Liver (tissue), 9 donors: ENCODE results near the gene PCDH7. TPM values are rescaled to one million over a fixed set of nuclear protein-coding genes. Genes with fewer than 3 reads are reported as not detected.

ENCODE experiments used
- DNase-seq: peaks from one replicate; pipeline ENCODE4 v3.0.0-alpha.2; 2017; ENCODE audit warnings: low spot score
- H3K27ac ChIP-seq, 2 donors: one replicate each; pipeline ENCODE4 v1.7.0; 2013; ENCODE audit warnings: inconsistent platforms in 2 of 2, low read length in 2 of 2, control low read depth in 1 of 2, low read depth in 1 of 2, mild to moderate bottlenecking in 1 of 2
- H3K27me3 ChIP-seq, 4 donors: one replicate each; pipeline versions ENCODE4 v1.6.1 to v1.7.0; 2013; ENCODE audit warnings: low read length in 3 of 4, inconsistent platforms in 1 of 4, mild to moderate bottlenecking in 1 of 4, moderate library complexity in 1 of 4; ENCODE audit not compliant: control insufficient read depth in 4 of 4, insufficient read depth in 4 of 4
- H3K36me3 ChIP-seq, 4 donors: one replicate each; pipeline versions ENCODE4 v1.6.1 to v1.7.0; 2013; ENCODE audit warnings: low read length in 3 of 4, mild to moderate bottlenecking in 3 of 4, low read depth in 1 of 4, moderate library complexity in 1 of 4; ENCODE audit not compliant: control insufficient read depth in 4 of 4, insufficient read depth in 3 of 4
- H3K4me1 ChIP-seq, 4 donors: one replicate each; pipeline versions ENCODE4 v1.6.1 to v1.7.0; 2013; ENCODE audit warnings: low read length in 3 of 4, mild to moderate bottlenecking in 3 of 4, moderate library complexity in 1 of 4; ENCODE audit not compliant: control insufficient read depth in 4 of 4, insufficient read depth in 4 of 4
- H3K4me3 ChIP-seq, 3 donors: one replicate each; pipeline versions ENCODE4 v1.6.1 to v1.7.0; 2013; ENCODE audit warnings: low read length in 3 of 3, control low read depth in 1 of 3, low read depth in 1 of 3, mild to moderate bottlenecking in 1 of 3
- H3K9ac ChIP-seq, 2 donors: one replicate each; pipeline ENCODE4 v1.7.0; 2013; ENCODE audit warnings: low read length in 2 of 2, mild to moderate bottlenecking in 2 of 2, moderate library complexity in 2 of 2, control low read depth in 1 of 2, low read depth in 1 of 2
- H3K9me3 ChIP-seq, 4 donors: one replicate each; pipeline versions ENCODE4 v1.6.1 to v1.7.0; 2013; ENCODE audit warnings: low read length in 3 of 4; ENCODE audit not compliant: control insufficient read depth in 4 of 4
- ATF3 ChIP-seq: IDR thresholded peaks from 2 replicates; pipeline ENCODE4 v1.6.1; 2016; ENCODE audit warnings: antibody characterized with exemption
- CTCF ChIP-seq: fragments of 150-350 bp; IDR thresholded peaks from 2 replicates; pipeline ENCODE4 v1.5.1; 2017; ENCODE audit warnings: improper control_type of control experiment, low read depth, low read length; ENCODE audit not compliant: missing input control
- EGR1 ChIP-seq, 2 donors: IDR thresholded peaks; 2 replicates each; pipeline ENCODE4 v1.6.1; 2016 to 2018; ENCODE audit warnings: antibody characterized with exemption in 2 of 2, low read depth in 2 of 2
- FOXA1 ChIP-seq: IDR thresholded peaks from 2 replicates; pipeline ENCODE4 v1.6.1; 2016; ENCODE audit warnings: antibody characterized with exemption
- FOXA2 ChIP-seq: IDR thresholded peaks from 2 replicates; pipeline ENCODE4 v1.6.1; 2016; ENCODE audit warnings: antibody characterized with exemption
- GABPA ChIP-seq, 2 donors: IDR thresholded peaks in 1 of 2; conservative IDR thresholded peaks in 1 of 2; 2 replicates each; pipeline ENCODE4 v1.6.1; 2016; ENCODE audit warnings: antibody characterized with exemption in 2 of 2, mild to moderate bottlenecking in 1 of 2, moderate library complexity in 1 of 2
- JUND ChIP-seq, 2 donors: IDR thresholded peaks; 2 replicates each; pipeline ENCODE4 v1.6.1; 2016; ENCODE audit warnings: antibody characterized with exemption in 2 of 2
- RAD21 ChIP-seq, 2 donors: IDR thresholded peaks; 2 replicates each; pipeline ENCODE4 v1.6.1; 2016; ENCODE audit warnings: antibody characterized with exemption in 2 of 2, mild to moderate bottlenecking in 2 of 2
- REST ChIP-seq: IDR thresholded peaks from 2 replicates; pipeline ENCODE4 v1.6.1; 2016; ENCODE audit warnings: antibody characterized with exemption, mild to moderate bottlenecking
- RXRA ChIP-seq, 2 donors: IDR thresholded peaks; 2 replicates each; pipeline ENCODE4 v1.6.1; 2017 to 2018; ENCODE audit warnings: antibody characterized with exemption in 2 of 2, mild to moderate bottlenecking in 1 of 2
- SP1 ChIP-seq: IDR thresholded peaks from 2 replicates; pipeline ENCODE4 v1.6.1; 2018; ENCODE audit warnings: antibody characterized with exemption, mild to moderate bottlenecking
- TAF1 ChIP-seq: conservative IDR thresholded peaks from 2 replicates; pipeline ENCODE4 v1.6.1; 2016; ENCODE audit warnings: antibody characterized with exemption, mild to moderate bottlenecking
- YY1 ChIP-seq: IDR thresholded peaks from 2 replicates; pipeline ENCODE4 v1.6.1; 2016; ENCODE audit warnings: antibody characterized with exemption, mild to moderate bottlenecking
- ZBTB33 ChIP-seq: IDR thresholded peaks from 2 replicates; pipeline ENCODE4 v1.6.1; 2016; ENCODE audit warnings: antibody characterized with exemption
- WGBS: extraction: QIAGEN DNeasy Blood & Tissue Kit; methylation state at CpG from one replicate; pipeline ENCODE4 v1.1.7; 2013; 5-methylcytosine and 5-hydroxymethylcytosine counted together
- polyA plus RNA-seq, 2 donors: library from polyadenylated mRNA; stranded (reverse) in 1 of 2; unstranded in 1 of 2; fragments of 200-250 nt in 1 of 2; fragments of >200 nt in 1 of 2; fragmentation: Nextera tagmentation in 1 of 2; extraction: Ambion mirVana in 1 of 2; gene quantifications; one replicate each; pipeline versions ENCODE4 v1.2.1 to v1.2.3, GENCODE V29; 2013 to 2015
- total RNA-seq, 2 donors: library from RNA; depleted of rRNA; stranded (reverse); fragments of >200 nt; gene quantifications; one replicate each; pipeline ENCODE4 v1.2.3, GENCODE V29; 2014
- donor health status: healthy.
- donor health status: healthy.
- donor health status: healthy.
- donor health status: healthy.
- donor health status: healthy.

The PCDH7 gene
- total and polyA plus RNA-seq, 4 donors: 0.32 to 3.0 (median 0.98) TPM

- TF ChIP-seq JUND (IDR thresholded peaks at IDR 0.05) (no peak), ZBTB33 (no peak), EGR1 (IDR thresholded peaks at IDR 0.05; ENCODE audit: low read depth in 2 of 2) (no peak), RAD21 (IDR thresholded peaks at IDR 0.05) (no peak), REST (no peak), YY1 (no peak), ATF3 (no peak), GABPA (IDR thresholded peaks at IDR 0.05 in 1 of 2, conservative IDR thresholded peaks at IDR 0.05 in 1 of 2) (no peak), TAF1 (no peak), SP1 (no peak)
- no peak overlapping the region for H3K4me3 ChIP-seq
- H3K36me3 ChIP-seq: no peaks in the 10 kb centered on the region
- H3K9ac ChIP-seq: no peak overlapping the region
- 89% methylated on average over 3 of the region's 3 CpGs for WGBS
- no peaks in the 10 kb centered on the region for H3K9me3 ChIP-seq
- H3K27ac ChIP-seq: no peak overlapping the region
- DNase-seq: no peak
- no peaks in the 10 kb centered on the region for H3K27me3 ChIP-seq
- no peaks in the 10 kb centered on the region for H3K4me1 ChIP-seq
Measured at GRCh38 chr4:30754021-30754420, 33.9 kb downstream of the PCDH7 start.

GRCh38 chr4:30755346-30755745, 35.2 kb downstream of the PCDH7 start:
- Histone ChIP-seq H3K9ac (no peak overlapping the region), H3K36me3 (no peaks in the 10 kb centered on the region), H3K4me3 (no peak overlapping the region), H3K27me3 (no peaks in the 10 kb centered on the region), H3K4me1 (no peaks in the 10 kb centered on the region), H3K9me3 (no peaks in the 10 kb centered on the region), H3K27ac (no peak overlapping the region)
- no peak for DNase-seq
- TF ChIP-seq JUND (IDR thresholded peaks at IDR 0.05): no peak
- no peak for TF ChIP-seq ATF3
- no peak for TF ChIP-seq YY1
- TF ChIP-seq FOXA2: no peak
- TF ChIP-seq RAD21 (IDR thresholded peaks at IDR 0.05): no peak
- TF ChIP-seq ZBTB33: no peak
- no peak for TF ChIP-seq GABPA (IDR thresholded peaks at IDR 0.05 in 1 of 2, conservative IDR thresholded peaks at IDR 0.05 in 1 of 2)
- no peak for TF ChIP-seq FOXA1
- TF ChIP-seq CTCF: no peak
- no peak for TF ChIP-seq REST
- TF ChIP-seq EGR1 (IDR thresholded peaks at IDR 0.05; ENCODE audit: low read depth in 2 of 2): no peak
- TF ChIP-seq RXRA (IDR thresholded peaks at IDR 0.05): no peak
- no peak for TF ChIP-seq SP1
